Ureter (tissue), 1 donor: ENCODE results near the gene PDXK. TPM values are rescaled to one million over a fixed set of nuclear protein-coding genes. Genes with fewer than 3 reads are reported as not detected.

ENCODE experiments used
- DNase-seq: peaks from one replicate; pipeline ENCODE4 v3.0.0-alpha.2; 2020; ENCODE audit warnings: low spot score
- total RNA-seq: library from RNA; stranded (reverse); gene quantifications from one replicate; pipeline ENCODE4 v1.2.4, GENCODE V29; 2023
- donor health status: DM: yes; HTN: yes; CAD: no.

PDXK gene
- total RNA-seq, 1 donor from 2014 or later = 137 TPM

- no peak for DNase-seq
These were observed 22.6 kb downstream of the PDXK start for GRCh38 chr21:43741423-43742096.

DNA sequence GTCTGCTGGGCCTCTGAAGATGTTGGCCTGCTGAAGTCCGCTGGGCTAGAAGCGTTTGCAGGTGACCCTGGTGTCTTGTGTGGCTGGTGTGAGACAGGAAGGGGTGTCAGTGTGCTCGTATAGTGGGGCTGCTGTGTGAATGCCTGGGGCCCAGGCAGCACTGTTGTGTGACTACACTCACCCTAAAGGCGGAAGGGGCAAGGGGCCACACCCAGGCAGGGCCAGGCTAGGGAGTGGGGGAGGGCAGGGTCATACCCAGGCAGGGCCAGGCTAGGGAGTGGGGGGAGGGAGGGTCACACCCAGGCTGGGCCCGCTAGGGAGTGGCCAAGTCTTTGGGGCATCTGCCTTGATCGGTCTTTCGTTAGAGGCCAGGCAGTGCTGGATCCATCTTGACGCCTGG is 25.0 kb downstream of the PDXK start:
- DNase-seq = no peak

GRCh38 chr21:43744725-43745124 is 25.8 kb downstream of the PDXK start:
- no peak for DNase-seq

- DNase-seq = no peak
These were observed 27.0 kb downstream of the PDXK start for GRCh38 chr21:43745772-43746517.

DNA sequence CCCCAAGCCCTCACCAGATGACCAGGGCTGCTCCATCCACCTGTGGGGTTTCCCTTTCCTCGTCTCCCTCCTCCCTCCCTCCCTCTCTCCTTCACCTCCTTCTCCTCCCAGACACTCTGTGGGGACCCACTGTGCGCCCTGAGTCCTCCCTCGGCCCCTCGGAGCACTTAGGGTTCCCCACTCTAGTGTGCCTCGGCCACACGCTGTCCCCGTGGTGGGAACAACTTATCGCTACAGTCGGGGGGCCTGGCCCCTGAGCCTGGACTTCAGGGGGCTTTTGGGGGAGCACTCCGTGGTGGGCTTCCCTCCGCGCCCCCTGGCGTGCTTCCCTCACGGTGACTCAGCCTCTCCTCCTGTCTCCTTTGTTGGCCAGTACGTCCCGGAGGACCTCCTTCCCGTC is 29.7 kb downstream of the PDXK start:
- no peak for DNase-seq

- DNase-seq = no peak
These were observed 30.8 kb downstream of the PDXK start for GRCh38 chr21:43749651-43750262.

DNA sequence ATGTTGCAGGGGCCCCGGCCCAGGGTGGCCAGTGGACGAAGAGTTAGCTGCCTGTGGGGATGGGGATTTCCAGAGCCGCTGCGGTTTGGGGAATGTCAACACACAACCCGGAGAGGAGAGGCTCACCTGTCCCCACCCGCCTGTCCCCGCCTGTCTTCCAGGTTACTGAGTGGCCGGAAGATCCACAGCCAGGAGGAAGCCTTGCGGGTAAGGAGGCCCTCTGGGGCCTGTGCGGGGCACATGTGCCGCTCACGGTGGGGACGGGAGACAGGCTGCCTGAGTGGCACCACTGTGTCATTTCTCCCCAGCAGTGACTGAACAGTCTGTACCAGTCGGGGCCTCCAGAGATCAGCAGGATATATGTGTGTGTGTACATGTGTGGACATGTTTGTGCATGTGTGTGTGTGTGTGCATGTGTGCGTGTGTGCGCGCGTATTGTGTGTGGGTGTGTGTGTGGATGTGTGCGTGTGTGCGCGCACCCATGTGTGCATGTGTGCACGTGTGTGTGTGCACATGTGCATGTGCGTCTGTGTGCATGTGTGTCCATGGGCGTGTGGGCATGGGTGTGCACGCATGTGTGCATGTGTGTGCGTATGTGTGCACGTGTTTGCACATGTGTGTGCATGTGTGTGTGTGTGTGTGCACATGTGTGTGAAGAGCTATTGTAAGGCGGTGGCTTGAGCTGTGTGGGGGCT is 31.6 kb downstream of the PDXK start:
- DNase-seq = no peak

DNA sequence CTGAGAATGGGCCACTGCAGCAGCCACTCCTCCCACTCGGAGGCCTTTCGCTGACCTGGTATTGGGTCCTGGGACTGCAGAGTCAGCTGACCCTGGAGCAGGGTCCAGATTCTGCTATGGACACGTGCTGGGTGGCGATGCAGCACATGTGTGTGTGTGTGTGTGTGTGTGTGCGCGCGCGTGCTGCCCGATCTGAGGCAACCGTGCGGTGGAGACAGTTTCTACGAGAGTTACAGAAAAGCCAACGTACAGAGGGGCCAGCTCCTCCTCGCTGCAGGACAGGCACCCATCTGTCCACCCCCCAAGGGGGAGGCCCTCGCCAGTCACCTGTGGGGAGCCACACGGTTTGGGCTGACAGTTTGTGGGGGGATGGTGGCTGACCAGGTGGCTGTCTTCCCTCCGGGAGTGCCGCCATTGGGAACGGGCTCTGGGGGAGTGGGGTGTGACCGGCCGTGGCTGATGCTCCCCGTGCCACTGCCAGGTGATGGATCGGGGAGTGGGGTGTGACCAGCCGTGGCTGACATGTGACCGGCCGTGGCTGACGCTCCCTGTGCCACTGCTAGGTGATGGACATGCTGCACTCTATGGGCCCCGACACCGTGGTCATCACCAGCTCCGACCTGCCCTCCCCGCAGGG is 33.1 kb downstream of the PDXK start:
- no peak for DNase-seq

DNA sequence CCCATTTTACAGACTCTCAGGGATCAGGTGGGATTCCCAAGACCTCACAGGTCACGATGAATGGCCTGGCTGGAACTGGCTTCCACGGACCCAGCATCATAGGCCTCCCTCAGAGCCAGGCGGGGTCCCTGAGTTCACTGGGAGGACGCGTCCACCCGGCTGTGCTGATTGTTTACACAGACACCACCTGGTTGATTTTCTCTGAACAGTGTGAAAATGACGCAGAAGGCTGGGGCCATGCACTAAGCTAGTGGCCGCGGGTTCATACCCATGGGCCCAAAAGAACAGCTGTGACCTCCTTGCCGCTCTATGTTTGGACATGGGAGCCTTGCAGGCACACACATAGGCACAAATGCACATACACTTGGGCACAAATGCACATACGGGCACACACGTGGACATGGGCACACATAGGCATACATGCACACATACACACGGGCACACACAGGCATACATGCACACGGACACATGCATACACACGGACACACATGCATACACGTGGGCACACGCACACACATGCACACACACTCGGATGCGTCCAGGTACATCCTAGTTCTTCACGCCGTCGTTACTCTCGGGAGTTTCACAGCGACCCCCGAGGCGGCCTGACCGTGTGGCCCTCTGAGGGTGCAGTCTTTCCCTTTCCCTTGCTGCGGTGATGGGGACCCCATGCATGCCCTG is 34.0 kb downstream of the PDXK start:
- DNase-seq = no peak

- no peak for DNase-seq
These were observed 34.5 kb downstream of the PDXK start for GRCh38 chr21:43753439-43753799.

GRCh38 chr21:43754948-43755781 is 36.2 kb downstream of the PDXK start:
- DNase-seq = no peak

DNA sequence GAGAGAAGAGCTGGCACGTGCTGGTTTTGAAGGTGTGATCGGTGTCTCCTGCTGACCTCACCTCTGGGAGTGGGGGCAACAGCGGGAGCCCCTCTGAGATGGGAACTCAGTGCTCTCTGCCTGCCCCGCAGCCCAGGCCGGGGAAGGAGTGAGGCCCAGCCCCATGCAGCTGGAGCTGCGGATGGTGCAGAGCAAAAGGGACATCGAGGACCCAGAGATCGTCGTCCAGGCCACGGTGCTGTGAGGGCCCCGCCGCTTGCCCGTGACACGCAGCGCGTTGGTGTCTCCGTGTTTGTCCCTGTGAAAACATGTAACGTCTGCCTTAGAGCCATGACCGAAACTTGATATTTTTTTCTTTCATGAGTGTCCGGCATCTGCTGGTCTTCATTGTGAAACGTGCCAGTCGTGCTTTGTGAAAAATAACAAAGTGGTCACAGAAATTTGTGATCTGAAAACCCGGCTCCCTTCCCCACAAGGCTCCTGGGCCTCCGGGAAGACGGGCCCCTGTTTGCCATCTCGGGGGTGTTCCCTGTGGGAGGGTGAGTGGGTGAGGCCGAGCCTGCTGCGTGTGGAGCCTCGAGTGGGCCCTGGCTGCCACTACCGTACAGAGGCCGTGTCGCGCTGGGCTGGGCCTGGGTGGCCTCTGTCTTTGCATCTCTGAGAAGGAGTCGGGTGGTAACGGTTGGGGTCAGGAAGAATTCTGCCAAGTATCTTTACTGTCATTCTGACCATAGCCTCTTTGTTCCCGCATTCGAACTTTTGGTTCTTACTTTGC is 37.1 kb downstream of the PDXK start:
- DNase-seq = no peak

GRCh38 chr21:43757601-43758000 is 38.7 kb downstream of the PDXK start:
- no peak for DNase-seq

GRCh38 chr21:43758111-43758641 is 39.2 kb downstream of the PDXK start:
- no peak for DNase-seq

GRCh38 chr21:43758811-43759210 is 39.9 kb downstream of the PDXK start:
- DNase-seq = no peak

- no peak for DNase-seq
These were observed 40.7 kb downstream of the PDXK start for GRCh38 chr21:43759651-43760050.

DNA sequence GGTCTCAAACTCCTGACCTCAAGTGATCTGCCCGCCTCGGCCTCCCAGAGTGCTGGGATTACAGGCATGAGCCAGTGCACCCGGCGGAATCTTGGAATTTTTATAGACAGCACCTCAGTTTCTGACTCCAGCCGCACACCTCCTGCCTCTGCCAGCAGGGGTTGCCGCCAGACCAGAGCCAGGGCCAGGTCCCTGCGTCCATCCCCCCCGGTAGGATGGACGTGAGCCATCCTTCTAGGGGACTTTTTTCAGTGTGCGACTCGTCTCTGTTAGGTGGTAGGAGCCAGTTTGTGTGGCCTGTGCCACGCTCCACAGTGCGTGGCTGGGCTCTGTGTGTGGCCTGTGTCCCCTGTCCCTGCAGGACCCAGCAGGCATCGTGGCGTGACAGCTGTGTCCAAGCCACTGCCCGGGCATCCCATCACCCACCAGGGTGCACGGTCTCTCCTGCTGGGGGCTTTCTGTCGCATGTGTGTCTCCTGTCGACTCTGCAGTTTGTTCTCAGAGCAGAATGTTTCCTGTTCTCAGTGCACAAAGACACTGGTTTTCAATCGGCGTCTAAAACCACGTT is 41.5 kb downstream of the PDXK start:
- DNase-seq = no peak

DNA sequence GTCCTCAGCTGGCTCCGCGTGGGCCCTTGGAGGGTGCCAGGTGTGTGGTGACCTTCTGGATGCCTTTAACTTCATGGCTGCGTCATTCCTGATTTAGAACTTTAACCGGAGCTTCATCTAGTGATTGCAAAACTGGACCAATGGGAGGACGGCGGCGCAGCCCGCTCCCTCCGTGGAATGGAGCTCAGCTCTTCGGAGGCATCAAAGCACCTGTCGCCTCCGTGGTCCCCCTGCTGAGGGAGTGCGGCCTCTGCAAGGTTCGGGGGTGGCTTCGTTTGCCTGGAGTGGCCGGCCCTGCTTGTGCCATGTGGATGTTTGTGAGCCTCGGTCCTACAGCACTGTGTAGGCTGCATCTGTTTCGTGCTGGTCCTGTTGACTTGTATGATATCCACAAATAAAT is 43.0 kb downstream of the PDXK start:
- DNase-seq = no peak
